ENCODE data around the gene ARL10.
"Not testable (repeated sequence)": the region's sequence is repeated elsewhere in the genome, so short reads cannot be mapped to it uniquely, and the experiment has no call there.

ARL10 gene

DNA sequence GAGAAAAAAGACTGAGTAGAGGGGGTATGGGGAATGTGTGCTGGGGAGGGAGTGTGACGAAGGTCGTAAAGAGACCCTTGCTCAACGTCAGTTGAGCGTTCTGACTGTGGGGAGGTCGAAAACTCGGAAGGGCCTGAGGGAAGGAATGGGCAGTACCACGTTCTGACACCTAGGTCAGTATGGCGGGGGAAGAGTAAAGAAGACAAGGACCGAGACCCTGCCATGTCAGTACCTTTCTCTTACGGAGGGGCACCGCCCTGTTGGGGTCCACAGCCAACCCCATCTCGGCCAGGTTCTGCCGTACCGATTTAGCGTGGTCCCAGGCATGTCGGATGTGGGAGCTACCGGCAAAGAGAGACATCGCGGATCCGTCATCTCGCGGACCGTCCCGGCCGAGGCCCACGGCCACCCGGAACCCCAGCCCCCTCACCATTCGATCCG, 22.7 kb downstream of the ARL10 start:
- FAIRE-seq (no peak), DNase-seq (ENCODE audit: insufficient read length, low spot score) (no peak)

DNA sequence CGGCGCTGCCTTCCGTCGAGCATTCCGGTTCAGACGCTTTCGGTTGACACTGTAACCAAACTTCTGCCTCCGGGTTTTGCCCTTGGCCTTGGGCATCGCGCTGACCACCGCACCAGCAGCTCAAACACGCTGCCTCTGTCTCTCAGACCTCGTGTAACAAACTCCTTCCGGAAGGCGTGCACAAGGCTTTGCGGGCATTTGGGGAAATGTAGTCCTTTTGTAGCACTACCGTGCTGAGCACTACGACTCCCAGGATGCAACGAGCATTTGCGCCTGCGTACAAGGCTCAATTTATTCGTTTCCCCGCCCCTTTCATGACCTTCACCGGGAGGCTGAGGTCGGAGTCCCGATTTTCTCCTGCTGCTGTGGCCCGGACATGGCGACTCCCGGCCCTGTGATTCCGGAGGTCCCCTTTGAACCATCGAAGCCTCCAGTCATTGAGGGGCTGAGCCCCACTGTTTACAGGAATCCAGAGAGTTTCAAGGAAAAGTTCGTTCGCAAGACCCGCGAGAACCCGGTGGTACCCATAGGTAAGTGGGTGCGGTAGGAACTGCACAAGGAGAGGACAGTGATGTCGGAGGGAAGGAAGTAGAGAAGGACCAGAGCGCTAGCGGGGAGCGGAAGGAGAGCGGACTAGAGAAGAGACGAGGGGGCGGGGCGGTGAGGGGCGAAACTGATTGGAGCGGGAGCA, 23.3 kb downstream of the ARL10 start, which contains the start of the genes HIGD2A and NOP16:
Gene HIGD2A, plus strand, starts transcription at position 308 of the 691 bp plus-strand sequence. Its CDS starts 69 bp downstream, at position 377.
Gene NOP16, minus strand, starts transcription at position 155 of the 691 bp plus-strand sequence. Its CDS starts 59 bp downstream, at position 96.
- DNase-seq (ENCODE audit: insufficient read length, low spot score) (peak; percentile 96), FAIRE-seq (peak; percentile 98)

DNA sequence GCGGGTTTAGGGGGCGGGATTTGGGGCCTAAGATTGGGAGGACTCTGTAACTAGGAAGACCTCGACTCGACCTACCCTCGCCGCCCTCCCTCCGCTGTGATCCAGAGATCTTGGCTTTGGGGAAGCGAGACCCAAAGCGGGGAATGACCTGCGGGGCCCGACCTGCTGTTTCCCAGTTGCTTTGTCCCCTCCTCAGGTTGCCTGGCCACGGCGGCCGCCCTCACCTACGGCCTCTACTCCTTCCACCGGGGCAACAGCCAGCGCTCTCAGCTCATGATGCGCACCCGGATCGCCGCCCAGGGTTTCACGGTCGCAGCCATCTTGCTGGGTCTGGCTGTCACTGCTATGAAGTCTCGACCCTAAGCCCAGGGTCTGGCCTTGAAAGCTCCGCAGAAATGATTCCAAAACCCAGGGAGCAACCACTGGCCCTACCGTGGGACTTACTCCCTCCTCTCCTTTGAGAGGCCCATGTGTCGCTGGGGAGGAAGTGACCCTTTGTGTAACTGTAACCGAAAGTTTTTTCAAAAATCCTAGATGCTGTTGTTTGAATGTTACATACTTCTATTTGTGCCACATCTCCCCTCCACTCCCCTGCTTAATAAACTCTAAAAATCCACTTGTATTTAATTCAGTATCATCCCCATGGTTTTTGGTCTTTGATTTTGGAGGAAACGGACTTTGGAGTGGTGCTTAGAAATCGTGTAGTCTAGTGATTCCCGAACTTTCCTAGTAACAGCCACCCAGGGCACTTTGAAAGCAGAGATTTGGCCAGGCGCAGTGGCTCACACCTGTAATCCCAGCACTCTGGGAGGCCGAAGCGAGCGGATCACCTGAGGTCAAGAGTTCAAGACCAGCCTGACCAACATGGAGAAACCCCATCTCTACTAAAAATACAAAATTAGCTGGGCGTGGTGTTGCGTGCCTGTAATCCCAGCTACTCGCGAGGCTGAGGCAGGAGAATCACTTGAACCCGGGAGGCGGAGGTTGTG, 24.1 kb downstream of the ARL10 start:
- DNase-seq (ENCODE audit: insufficient read length, low spot score) (no peak), FAIRE-seq (no peak)

DNA sequence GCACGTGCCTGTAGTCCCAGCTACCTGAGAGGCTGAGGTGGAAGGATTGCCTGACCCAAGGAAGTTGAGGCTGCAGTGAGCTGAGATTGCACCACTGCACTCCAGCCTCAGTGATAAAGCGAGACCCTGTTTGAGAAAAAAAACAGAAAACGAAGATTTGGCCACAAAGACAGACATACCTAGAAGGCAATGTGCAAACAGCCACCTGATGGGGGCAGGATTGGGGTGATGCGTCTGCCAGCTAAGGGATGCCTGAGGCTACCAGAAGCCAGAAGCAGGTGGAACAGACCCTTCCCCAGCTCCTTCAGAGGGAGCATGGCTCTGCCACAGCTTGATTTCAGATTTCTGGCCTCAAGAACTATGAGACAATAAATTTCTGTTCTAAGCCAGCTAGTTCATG, 26.2 kb downstream of the ARL10 start:
- FAIRE-seq = no peak
- no peak for DNase-seq (ENCODE audit: insufficient read length, low spot score)

DNA sequence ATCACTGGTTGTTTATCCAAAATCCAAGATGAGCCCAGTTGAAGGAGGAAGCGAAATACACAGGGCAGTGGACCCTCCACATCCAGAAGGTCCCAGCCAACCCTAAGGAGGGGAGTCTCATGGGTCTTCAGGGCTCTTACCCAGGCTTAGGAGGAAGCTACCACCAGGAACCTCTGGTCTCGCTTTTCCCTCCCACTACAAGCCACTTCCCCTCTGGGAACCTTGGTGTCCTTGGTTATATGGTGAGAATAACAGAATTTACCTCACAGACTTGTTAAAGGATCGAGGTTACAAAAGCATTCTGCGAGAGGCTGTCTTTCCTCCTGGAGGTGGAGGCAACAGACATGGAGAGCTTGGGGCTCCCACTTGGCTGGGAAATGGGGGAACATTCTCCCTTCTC, 26.7 kb downstream of the ARL10 start:
- FAIRE-seq (no peak), DNase-seq (ENCODE audit: insufficient read length, low spot score) (no peak)

DNA sequence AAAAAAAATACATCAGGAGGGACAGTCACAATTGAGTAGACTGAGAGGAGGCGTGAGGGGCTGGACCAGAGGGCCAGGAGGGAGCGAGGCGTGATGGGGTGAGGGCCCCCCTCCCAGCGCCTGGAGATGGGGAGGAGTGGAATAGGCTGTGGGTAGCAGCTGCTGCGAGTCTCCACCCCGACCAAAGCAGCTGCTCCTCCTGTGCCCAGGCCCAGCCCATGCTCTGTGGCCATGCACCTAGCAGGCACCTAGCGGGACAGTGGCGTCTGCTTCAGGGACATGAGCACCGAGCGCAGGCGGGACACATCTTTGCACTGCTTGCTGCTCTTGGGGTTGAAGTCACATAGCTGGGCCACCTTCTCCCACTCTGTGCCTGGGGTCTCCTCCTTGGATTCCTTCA, 27.2 kb downstream of the ARL10 start:
- DNase-seq (ENCODE audit: insufficient read length, low spot score) (no peak), FAIRE-seq (no peak)

DNA sequence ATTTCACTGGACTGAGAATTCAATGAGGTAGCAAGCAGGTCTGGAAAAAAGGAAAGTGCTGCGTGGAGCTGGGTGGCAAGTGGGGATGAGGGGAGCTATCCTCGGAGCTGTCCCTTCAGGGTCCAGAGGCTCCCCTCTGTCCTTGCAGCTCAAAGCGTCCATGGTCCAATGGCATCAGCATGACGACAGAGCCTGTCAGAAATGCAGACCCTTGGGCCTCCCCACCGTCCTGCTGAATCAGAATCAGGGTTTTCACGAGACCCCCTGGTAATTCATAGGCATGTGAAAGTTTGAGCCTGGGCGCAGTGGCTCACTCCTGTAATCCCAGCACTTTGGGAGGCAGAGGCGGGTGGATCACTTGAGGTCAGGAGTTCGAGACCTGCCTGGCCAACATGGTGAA, 28.8 kb downstream of the ARL10 start:
- DNase-seq (ENCODE audit: insufficient read length, low spot score) = no peak
- no peak for FAIRE-seq

DNA sequence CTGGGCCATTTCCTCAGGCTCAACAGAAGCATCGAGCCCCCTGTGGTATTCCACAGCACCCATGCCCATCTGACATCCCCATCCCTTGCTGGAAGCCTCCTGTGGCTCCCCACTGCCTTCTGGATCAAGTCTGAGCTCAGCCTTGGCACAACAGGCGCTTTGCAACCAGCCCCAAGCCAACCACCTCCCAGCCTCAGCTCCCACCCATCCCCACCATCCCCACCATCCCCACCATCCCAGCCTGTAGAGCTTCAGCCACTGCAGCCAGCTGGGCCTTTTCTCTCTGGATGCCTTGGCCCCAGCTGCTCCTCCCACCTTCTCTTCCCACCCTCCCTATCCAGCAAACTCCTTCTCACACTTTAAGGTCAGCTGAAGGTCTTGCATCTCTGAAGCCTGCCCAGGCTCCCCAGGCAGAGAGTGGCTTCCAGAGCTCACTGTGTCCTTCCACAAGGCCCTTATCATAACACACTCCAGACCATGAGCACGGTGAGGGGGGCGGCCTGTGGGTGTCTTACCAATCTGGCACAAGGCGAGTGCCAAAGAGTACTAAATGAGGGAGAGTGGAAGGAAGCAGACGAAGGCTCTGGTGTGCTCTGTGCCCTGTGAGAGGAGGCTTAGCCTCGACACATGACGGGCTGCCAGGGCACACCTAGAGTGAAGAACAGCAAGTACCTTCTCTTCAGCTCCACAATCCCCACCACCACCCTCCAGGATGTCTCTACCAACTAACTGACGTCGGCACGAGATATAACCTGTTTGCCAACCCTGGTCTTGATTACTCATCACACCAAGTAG, 29.8 kb downstream of the ARL10 start:
- DNase-seq (ENCODE audit: insufficient read length, low spot score) = no peak
- FAIRE-seq = no peak

DNA sequence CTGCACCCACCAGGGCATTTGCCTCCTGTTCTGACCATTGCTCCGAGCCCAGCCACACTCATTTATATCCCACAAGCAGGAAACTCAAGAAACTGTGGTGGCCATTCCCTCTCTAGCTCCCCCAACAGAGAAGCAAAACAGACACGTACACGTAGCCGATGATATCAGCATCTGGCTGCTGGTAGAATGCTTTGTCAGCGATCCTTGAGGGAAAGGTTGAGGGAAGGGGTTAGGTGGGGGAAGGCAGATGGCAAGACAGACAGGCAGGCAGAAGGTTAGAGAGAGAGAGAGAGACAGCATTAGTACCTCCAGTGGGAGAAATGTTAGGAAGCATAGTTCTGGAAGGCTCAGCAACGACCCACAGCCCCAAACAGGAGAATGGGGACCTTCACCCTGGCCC, 31.0 kb downstream of the ARL10 start:
- no peak for DNase-seq (ENCODE audit: insufficient read length, low spot score)
- no peak for FAIRE-seq

DNA sequence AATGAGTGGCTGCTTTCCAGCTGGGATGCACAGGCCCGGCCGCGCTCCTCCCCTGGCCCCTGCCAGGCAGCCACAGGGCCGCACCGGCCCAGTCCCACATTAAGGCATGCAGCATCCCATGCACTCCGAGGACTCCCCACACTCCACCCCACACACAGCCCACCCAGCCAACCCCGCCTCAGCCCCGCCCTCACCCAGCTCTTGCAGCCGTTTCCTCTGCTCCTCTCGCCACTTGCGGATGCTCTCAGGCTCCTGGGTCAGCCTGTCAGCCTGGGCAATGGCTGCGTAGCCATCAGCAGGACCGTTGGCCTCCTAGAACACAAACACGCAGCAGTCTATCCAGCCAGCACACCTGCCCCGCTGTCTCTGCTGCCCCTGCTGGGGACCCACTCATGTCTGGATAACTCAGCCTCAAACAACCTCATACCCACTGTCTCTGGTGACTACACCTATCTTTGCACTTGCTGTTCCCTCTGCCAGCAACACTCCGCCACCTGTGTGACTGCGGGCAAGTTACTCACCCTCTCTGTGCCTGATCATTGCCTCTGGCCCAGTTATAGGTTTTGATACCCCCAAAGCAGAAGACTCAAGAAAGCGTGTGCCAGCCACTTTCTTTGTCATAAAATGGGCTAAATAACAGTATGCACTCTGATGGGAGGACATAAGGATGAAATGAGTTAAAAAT, 32.6 kb downstream of the ARL10 start:
- DNase-seq (ENCODE audit: insufficient read length, low spot score) (no peak), FAIRE-seq (no peak)

DNA sequence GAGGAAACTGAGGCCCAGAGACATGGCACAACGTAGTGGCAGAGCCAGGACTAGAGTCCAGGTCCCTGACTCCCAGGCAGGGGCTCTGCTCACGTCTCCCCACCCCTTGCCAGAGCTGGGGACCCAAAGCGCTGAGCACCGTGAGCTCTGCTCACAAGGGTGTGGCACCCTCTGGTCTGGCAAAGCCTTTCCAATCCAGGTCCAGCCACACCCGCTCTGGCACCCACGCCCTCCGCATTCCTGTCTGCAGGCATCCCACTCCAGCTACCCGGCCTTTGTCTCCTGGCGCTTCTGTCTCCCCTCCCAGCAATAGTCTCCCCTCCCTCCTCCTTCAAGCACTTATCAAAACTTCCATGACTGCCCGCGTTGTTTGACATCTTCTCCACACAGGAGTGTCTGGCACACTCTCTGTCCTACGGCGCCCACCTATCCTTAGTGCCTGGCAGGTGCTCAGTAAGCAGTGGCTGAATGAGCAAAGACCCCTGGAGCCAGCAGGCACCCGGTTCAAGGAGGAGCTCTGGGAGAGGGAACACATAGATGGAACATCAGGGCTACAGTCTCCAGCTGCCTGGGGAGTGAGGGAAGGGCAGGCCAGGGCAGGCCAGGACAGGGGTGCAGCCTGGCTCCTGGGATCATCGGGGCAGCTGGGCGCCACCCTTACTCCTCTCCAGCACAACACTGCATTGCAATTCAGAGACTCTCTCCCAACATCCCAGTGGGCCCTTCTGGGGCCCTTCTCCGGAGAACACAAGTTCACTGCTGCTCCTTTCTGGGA, 35.3 kb downstream of the ARL10 start:
- DNase-seq (ENCODE audit: insufficient read length, low spot score) = no peak
- FAIRE-seq = no peak

DNA sequence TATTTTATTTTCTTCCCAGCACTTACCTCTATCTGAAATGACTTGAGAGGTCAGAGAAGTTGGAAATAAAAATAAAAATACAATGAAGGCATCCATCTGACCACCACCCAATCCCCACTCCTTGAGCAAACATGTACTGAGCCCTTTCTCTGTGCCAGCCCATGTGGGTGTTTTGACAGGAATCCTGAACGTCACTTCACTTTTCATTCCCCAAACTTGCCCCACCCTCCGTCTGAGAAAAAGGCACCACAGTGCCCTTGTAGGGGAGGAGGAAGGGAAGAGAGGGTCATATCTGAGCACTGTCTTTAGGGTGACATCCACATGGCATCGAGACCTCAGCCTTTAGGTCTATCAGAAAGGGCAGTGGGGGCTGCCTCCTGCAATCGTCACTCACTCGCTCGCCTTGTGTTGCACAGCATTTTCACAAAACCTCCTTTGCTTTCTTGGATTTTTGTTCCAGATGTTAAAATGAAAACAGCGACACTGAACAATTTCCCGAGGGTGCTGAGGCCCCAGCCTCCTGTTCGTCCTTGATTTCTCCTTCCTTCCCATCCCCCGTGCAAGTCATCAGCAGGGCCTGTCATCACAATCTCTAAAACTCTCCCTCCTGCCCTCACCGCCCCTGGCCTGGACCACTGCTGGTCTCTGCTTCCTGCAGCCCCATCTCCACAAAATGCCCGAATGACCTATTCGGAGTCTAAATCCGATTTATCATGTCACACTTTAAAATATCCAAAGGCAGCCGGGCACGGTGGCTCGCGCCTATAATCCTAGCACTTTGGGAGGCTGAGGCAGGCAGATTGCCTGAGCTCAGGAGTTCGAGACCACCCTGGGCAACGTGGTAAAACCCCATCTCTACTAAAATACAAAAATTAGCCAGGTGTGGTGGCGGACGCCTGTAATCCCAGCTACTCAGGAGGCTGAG, 36.3 kb downstream of the ARL10 start:
- FAIRE-seq (no peak), DNase-seq (ENCODE audit: insufficient read length, low spot score) (no peak)

DNA sequence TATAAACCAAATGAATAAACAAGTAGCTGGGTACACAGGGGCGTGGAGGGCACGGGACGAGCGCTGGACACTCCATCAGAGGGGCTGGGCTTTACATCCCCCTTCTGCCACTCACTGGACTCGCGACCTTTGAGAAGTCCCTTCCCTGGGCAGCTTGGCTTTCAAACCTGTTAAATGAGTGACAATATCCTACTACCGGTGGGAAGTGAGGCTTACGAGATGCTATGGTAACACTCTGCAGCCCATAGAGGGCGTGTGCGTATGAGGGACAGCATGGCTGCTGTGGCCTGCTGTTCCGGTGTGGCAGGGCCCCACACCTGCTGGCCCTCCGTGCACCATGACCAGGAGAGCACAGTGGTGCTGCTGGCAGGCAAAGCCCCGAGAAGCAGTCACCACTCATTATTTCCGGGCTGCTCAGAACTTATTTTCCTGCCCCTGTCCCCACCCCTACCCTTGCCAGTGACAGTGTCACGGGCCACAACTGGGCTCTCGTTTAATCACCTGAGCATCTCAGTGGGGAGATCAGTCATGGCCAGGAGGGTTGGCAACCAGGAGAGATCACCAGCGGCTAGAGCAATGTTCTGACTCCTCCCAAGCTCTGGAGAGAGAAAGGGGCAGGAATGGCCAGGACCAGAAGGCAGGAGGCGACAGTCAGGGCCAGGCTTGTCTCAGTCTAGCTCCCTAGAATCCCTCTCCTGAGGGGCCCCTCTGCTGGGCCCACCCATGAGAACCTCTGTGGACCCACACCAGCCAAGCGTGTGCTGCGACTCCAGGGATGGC, 40.6 kb downstream of the ARL10 start:
- FAIRE-seq = no peak
- DNase-seq (ENCODE audit: insufficient read length, low spot score) = no peak

DNA sequence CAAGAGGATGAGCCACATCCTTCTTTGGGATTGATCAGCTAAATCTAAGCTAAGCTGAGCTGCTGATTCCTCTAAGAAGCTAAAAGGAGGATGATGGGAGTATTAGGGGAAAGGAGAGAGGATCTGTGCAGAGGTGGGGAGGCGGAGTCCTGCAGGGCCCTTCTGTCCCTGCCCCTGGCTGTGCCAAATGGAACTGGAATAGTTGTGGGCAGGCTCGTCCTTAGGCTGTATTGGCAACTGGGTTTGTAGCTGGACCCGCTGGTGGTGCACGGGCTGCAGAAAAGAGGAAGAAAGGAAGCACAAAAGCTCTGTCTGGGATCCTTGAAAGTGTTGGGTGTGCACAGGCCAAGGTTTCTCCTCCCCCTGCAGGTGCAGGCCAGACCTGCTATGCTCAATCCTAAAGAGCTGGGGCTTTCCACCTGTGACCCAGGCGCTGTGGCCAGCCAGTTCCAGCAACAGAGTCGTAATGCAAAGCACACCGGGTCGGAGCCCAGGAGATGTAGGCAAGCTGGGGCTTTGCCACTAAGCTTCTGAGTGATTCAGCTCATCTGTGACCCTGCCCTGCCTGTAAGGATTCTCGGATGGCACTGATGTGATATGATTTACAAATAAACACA, 41.3 kb downstream of the ARL10 start:
- FAIRE-seq (no peak), DNase-seq (ENCODE audit: insufficient read length, low spot score) (no peak)

DNA sequence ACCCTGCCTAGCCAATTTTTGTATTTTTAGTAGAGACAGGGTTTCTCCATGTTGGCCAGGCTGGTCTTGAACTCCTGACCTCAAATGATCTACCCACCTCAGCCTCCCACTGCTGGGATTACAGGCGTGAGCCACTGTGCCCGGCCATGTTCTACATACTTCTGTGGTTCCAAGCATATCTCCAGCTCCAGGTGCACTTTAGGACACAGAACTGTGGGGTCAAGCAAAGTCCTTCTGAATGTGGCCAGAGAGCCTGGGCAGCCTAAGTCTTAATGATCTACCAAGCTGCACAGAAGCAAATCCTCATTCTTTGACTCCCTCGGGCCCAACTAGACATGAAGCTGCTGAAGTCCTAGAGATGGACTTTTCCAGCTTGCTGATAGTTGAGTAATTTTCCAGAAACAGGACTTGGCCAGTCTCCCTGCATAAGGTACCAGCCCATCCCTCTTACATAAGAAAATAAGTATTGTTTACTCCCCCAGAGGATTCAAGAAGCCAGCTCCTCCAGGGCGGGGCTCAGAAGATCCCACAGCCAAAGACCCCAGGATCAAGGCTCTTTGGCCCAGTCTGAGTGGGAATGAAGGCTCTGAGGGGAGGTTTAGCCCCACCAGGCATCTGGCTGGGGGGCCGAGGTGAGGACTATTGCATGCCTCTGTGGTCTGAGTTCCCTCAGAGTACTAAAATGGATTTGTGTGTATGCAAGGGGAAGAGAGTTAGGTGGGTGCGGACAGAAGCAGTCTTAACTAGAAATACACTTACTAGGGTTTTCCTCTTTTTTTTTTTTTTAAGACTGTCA, 42.4 kb downstream of the ARL10 start:
- FAIRE-seq = no peak
- no peak for DNase-seq (ENCODE audit: insufficient read length, low spot score)

DNA sequence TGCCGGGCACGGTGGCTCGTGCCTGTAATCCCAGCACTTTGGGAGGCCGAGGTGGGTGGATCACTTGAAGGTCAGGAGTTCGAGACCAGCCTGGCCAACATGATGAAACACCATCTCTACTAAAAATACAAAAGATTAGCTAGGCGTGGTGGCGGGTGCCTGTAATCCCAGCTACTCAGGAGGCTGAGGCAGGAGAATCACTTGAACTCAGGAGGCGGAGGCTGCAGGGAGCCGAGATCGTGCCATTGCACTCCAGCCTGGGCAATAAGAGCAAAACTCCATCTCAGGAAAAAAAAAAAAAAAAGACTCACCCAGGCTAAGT, 42.9 kb downstream of the ARL10 start:
- not testable (repeated sequence) for FAIRE-seq; DNase-seq (ENCODE audit: insufficient read length, low spot score)

DNA sequence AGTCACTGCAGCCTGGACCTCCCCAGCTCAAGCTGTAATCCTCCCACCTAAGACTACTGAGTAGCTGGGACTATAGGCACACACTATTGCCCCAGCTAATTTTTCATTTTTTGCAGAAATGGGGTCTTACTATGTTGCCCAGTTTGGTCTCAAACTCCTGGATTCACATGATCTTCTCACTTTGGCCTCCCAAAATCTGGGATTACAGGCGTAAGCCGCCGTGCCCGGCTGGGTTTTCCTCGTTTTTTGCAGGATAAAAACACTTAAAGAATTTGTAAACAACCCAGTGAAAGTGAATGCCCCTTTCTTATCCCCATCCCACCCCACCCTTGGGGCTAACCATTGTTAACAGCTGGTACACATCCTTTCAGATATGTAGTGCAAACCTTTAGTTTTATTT, 43.3 kb downstream of the ARL10 start:
- FAIRE-seq = no peak
- no peak for DNase-seq (ENCODE audit: insufficient read length, low spot score)

All from GM19239 (cell line).